Muscle of leg (tissue), 11 donors: ENCODE measurements around the gene MAP2K2. TPM values are rescaled to one million over a fixed set of nuclear protein-coding genes. Genes with fewer than 3 reads are reported as not detected.

Experiments
- DNase-seq: peaks from one replicate; pipeline ENCODE4 v3.0.0; 2013
- H3K27ac ChIP-seq: one replicate; pipeline ENCODE4 v1.5.1; 2013; ENCODE audit warnings: mild to moderate bottlenecking, low read length, control low read depth
- H3K27me3 ChIP-seq: one replicate; pipeline ENCODE4 v1.6.1; 2013; ENCODE audit warnings: low read length; ENCODE audit not compliant: control insufficient read depth, insufficient read depth
- H3K36me3 ChIP-seq: one replicate; pipeline ENCODE4 v1.6.1; 2013; ENCODE audit warnings: low read length; ENCODE audit not compliant: control insufficient read depth, insufficient read depth
- H3K4me1 ChIP-seq: one replicate; pipeline ENCODE4 v1.6.1; 2013; ENCODE audit warnings: low read length; ENCODE audit not compliant: control insufficient read depth, insufficient read depth
- H3K4me3 ChIP-seq: one replicate; pipeline ENCODE4 v1.5.1; 2013; ENCODE audit warnings: low read length, control low read depth
- H3K9me3 ChIP-seq: replicated peaks from 2 replicates; pipeline ENCODE4 v1.6.1; 2013; ENCODE audit warnings: low read depth, low read length; ENCODE audit not compliant: control insufficient read depth
- whole genome bisulfite sequencing: methylation state at CpG from one replicate; pipeline ENCODE4 v1.1.5; 2013; ENCODE audit warnings: missing lambda C conversion rate; ENCODE audit not compliant: insufficient coverage; 5-methylcytosine and 5-hydroxymethylcytosine counted together
- polyA plus RNA-seq, 8 donors: library from polyadenylated mRNA; unstranded; fragments of 120-200 nt; gene quantifications; one replicate each; pipeline versions ENCODE4 v1.2.1 to v1.2.3, GENCODE V29; 2013; ENCODE audit warnings: inconsistent platforms in 1 of 8, low replicate concordance in 1 of 8; ENCODE audit not compliant: insufficient read length in 8 of 8, insufficient read depth in 1 of 8
- total RNA-seq: library from RNA; stranded (reverse); fragments of 120-200 nt; gene quantifications from one replicate; pipeline ENCODE4 v1.2.4, GENCODE V29; 2013

Gene MAP2K2
- total and polyA plus RNA-seq, 9 donors = 97.0 to 137 (median 117) TPM

DNA sequence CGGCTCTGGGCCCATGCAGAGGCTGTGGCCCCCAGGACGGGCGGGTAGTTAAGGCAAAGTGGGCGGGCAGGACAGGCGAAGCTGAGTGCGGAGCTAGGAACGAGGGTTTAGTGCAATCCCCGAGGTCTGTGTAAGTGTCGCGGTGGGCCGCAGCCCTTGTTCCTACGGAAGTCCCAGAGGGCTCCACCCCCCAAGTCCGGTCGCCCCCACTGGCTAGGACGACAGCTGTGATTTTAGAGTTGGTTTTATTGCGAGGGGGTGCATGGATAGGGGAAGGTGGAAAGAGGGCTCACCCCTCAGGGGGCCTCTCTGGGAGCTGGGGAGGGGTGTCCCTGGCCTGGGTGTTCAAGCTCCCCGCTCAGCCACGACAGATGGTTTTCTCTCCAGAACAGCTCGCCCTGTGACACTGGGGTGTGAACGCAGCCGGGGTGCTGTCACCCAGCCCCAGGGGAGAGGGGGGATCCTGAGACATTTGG is 78.9 kb downstream of the MAP2K2 start:
- peaks cover 47% of the 10 kb centered on the region for H3K36me3 ChIP-seq
- no peaks in the 10 kb centered on the region for H3K9me3 ChIP-seq
- WGBS = 30% methylated on average over 8 of the region's 21 CpGs
- no peaks in the 10 kb centered on the region for H3K27me3 ChIP-seq
- no peaks in the 10 kb centered on the region for H3K4me1 ChIP-seq
- no peak overlapping the region for H3K27ac ChIP-seq
- H3K4me3 ChIP-seq = no peak overlapping the region
- DNase-seq = no peak

DNA sequence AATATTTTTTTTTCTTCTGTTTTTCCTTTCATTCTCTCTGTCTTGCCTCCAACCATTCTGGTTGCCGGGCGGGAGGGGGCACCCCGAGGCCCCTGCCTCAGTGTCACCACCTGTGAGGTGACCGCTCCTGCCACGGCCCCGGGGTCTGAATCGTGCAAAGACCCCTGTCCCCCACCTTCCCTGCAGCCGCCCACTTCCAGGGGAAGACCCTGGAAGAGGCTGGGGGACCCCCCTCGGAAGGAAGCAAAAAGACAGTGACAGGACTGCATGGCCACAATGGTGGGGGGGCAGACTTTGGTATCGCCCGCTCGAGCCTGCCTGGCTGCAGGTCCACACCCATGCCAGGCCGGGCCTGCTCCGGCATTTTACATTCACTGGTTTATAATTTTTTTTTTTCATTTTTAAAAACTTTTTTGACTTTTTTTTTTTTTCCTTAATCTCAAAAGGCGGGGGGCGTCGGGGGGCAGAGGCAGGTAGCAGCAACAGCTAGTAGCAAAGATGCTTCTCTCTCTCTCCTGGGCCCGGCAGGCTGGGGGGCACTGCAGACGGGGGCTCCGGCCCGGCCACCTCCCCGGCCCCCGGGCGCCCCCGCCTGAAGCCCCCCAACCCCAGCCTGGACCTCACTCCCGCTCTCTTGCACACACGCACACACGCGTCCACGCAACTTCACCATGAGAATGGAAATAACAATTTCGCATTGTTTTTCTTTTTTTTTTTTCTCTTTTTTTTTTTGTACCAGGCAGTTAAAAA is 79.8 kb downstream of the MAP2K2 start:
- H3K36me3 ChIP-seq = peaks cover 38% of the 10 kb centered on the region
- H3K4me1 ChIP-seq = no peaks in the 10 kb centered on the region
- WGBS = 85% methylated on average over 14 of the region's 31 CpGs
- H3K9me3 ChIP-seq = no peaks in the 10 kb centered on the region
- no peak overlapping the region for H3K4me3 ChIP-seq
- DNase-seq = no peak
- H3K27me3 ChIP-seq = no peaks in the 10 kb centered on the region
- H3K27ac ChIP-seq = no peak overlapping the region

DNA sequence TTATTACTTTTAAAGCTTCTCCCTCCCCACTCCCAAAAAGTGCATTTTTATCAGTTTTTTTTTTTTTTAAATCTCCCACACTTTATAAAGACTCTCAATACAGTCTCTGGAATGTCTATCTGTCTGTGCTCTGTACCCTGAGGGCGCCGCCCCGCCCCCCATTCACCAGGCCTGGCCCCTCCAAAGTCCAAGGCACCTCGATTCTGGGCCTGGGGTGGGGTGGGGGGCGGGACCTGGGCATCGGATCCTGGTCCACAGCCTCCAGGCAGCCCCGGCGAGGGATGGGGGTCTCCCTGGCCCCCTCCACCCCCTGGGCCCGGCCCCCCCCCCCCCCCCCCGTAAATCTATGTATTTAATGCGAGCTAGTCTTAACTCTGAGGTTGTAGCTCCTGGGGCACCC is 80.5 kb downstream of the MAP2K2 start:
- H3K4me1 ChIP-seq = no peaks in the 10 kb centered on the region
- H3K27me3 ChIP-seq = no peaks in the 10 kb centered on the region
- no peaks in the 10 kb centered on the region for H3K9me3 ChIP-seq
- WGBS = no CpG with 5 or more reads among the region's 11 CpGs
- peaks cover 41% of the 10 kb centered on the region for H3K36me3 ChIP-seq
- no peak overlapping the region for H3K4me3 ChIP-seq
- H3K27ac ChIP-seq = no peak overlapping the region
- no peak for DNase-seq

DNA sequence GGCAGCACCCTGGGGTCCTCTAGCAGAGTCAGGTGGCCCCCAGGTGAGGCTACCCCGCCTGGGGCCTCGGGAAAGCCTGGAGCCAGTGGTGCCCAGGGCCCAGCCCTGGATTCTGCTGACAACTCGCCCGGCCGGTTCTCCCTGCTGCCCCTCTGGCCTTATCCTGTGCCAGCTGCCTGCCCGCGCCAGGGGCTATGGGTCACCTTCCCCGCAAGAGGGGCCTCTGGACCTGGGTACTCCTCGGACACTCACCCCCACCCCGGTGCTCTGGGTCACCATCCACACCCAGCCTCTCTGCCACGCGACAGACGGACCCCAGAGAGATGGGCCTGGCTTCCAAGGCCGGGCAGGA is 81.2 kb downstream of the MAP2K2 start:
- peaks cover 39% of the 10 kb centered on the region for H3K36me3 ChIP-seq
- no peaks in the 10 kb centered on the region for H3K9me3 ChIP-seq
- H3K4me3 ChIP-seq = no peak overlapping the region
- no peak for DNase-seq
- H3K27ac ChIP-seq = no peak overlapping the region
- no peaks in the 10 kb centered on the region for H3K4me1 ChIP-seq
- 61% methylated on average over 9 of the region's 14 CpGs for WGBS
- no peaks in the 10 kb centered on the region for H3K27me3 ChIP-seq

DNA sequence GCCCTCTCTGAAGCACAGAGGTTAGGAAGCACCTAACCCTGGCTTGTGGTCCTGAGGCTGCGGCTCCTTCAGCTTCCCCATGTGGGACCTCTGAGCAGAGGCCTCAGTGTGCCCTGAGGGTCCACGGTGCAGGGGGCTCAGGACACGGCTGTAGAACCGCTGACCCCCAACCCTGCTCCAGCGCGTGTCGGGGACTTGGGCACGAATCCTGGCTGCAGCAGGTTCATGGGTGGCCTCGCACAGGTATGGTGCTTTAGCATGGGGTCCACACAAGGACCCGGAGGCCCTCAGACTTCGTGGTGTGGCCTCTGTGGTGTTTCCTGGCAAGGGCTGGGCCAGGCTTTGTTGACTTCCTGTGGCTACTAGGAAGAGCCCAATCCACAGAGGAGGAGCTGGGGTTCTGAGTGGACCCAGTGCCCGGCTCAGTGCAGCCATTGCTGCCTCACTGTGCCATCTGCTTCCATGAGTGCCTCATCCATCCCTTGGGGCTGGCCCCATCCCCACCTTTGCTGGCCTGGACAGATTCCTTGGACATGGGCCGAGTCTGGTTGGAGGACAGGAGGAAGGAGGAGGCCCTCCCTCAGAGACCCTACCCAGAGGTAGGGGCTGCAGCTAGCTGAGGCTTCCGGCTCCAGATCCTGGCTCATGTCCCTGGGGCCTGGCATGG is 81.7 kb downstream of the MAP2K2 start:
- Histone ChIP-seq H3K27ac (no peak overlapping the region), H3K4me1 (no peaks in the 10 kb centered on the region), H3K27me3 (no peaks in the 10 kb centered on the region), H3K4me3 (no peak overlapping the region), H3K9me3 (no peaks in the 10 kb centered on the region), H3K36me3 (peaks cover 39% of the 10 kb centered on the region)
- no peak for DNase-seq
- WGBS = 78% methylated on average over 14 of the region's 14 CpGs

Other genes starting within 250 kb of the MAP2K2 start
- 0.04 TPM for gene ATCAY, start 243.4 kb downstream of the MAP2K2 start, total RNA-seq
- gene ATCAY, start 243.4 kb downstream of the MAP2K2 start, polyA plus RNA-seq = under 1 TPM; 0.06 to 0.78 (median 0.24) TPM
- 168 TPM for gene NMRK2, start 191.1 kb downstream of the MAP2K2 start, total RNA-seq
- gene NMRK2, start 191.1 kb downstream of the MAP2K2 start, polyA plus RNA-seq = 100 to 1,000 TPM; 146 to 369 (median 300) TPM
- gene DAPK3, start 153.0 kb downstream of the MAP2K2 start, total RNA-seq = 51.2 TPM
- gene DAPK3, start 153.0 kb downstream of the MAP2K2 start, polyA plus RNA-seq = 10 to 100 TPM; 69.6 to 88.5 (median 80.0) TPM
- gene EEF2, start 138.7 kb downstream of the MAP2K2 start, total RNA-seq = 3,013 TPM
- 1,000 to 10,000 TPM; 2,533 to 3,060 (median 2,684) TPM for gene EEF2, start 138.7 kb downstream of the MAP2K2 start, polyA plus RNA-seq
- gene PIAS4, start 116.4 kb downstream of the MAP2K2 start, total RNA-seq = 18.1 TPM
- 10 to 100 TPM; 14.7 to 26.2 (median 23.8) TPM for gene PIAS4, start 116.4 kb downstream of the MAP2K2 start, polyA plus RNA-seq
- gene ZBTB7A, start 57.2 kb downstream of the MAP2K2 start, total RNA-seq = 4.2 TPM
- 10 to 100 TPM in 1 of 8 donors, 1 to 10 TPM in 7; 6.8 to 10.9 (median 8.5) TPM for gene ZBTB7A, start 57.2 kb downstream of the MAP2K2 start, polyA plus RNA-seq
- not detected for gene CREB3L3, start 29.5 kb upstream of the MAP2K2 start, total RNA-seq
- 1 to 10 TPM in 1 of 8 donors, under 1 TPM in 2, not detected in 5; 0.16 to 5.8 (median 0.99) TPM for gene CREB3L3, start 29.5 kb upstream of the MAP2K2 start, polyA plus RNA-seq
- gene SIRT6, start 58.4 kb upstream of the MAP2K2 start, total RNA-seq = 6.0 TPM
- gene SIRT6, start 58.4 kb upstream of the MAP2K2 start, polyA plus RNA-seq = 10 to 100 TPM; 10.5 to 17.1 (median 12.2) TPM
- gene ANKRD24, start 58.6 kb upstream of the MAP2K2 start, total RNA-seq = 0.58 TPM
- 1 to 10 TPM in 5 of 8 donors, under 1 TPM in 3; 0.79 to 2.5 (median 1.1) TPM for gene ANKRD24, start 58.6 kb upstream of the MAP2K2 start, polyA plus RNA-seq
- gene EBI3, start 105.4 kb upstream of the MAP2K2 start, total RNA-seq = 0.53 TPM
- 1 to 10 TPM in 2 of 8 donors, under 1 TPM in 6; 0.52 to 1.7 (median 0.76) TPM for gene EBI3, start 105.4 kb upstream of the MAP2K2 start, polyA plus RNA-seq
- gene YJU2, start 123.0 kb upstream of the MAP2K2 start, total RNA-seq = 15.0 TPM
- 10 to 100 TPM; 14.2 to 16.0 (median 15.1) TPM for gene YJU2, start 123.0 kb upstream of the MAP2K2 start, polyA plus RNA-seq
- gene SHD, start 155.1 kb upstream of the MAP2K2 start, total RNA-seq = 40.1 TPM
- 100 to 1,000 TPM in 4 of 8 donors, 10 to 100 TPM in 4; 89.5 to 139 (median 97.6) TPM for gene SHD, start 155.1 kb upstream of the MAP2K2 start, polyA plus RNA-seq
- gene TMIGD2, start 178.3 kb upstream of the MAP2K2 start, total RNA-seq = 0.71 TPM
- under 1 TPM; 0.21 to 0.94 (median 0.47) TPM for gene TMIGD2, start 178.3 kb upstream of the MAP2K2 start, polyA plus RNA-seq
- gene FSD1, start 180.5 kb upstream of the MAP2K2 start, total RNA-seq = 0.71 TPM
- 1 to 10 TPM in 7 of 8 donors, under 1 TPM in 1; 0.99 to 3.2 (median 2.4) TPM for gene FSD1, start 180.5 kb upstream of the MAP2K2 start, polyA plus RNA-seq
- gene STAP2, start 214.7 kb upstream of the MAP2K2 start, total RNA-seq = 4.8 TPM
- 10 to 100 TPM in 1 of 8 donors, 1 to 10 TPM in 7; 3.9 to 10.8 (median 5.4) TPM for gene STAP2, start 214.7 kb upstream of the MAP2K2 start, polyA plus RNA-seq
- gene MPND, start 219.4 kb upstream of the MAP2K2 start, total RNA-seq = 4.8 TPM
- gene MPND, start 219.4 kb upstream of the MAP2K2 start, polyA plus RNA-seq = 10 to 100 TPM; 14.0 to 19.4 (median 16.3) TPM